Measurements from ENCODE around the gene BGLAP.

DNA sequence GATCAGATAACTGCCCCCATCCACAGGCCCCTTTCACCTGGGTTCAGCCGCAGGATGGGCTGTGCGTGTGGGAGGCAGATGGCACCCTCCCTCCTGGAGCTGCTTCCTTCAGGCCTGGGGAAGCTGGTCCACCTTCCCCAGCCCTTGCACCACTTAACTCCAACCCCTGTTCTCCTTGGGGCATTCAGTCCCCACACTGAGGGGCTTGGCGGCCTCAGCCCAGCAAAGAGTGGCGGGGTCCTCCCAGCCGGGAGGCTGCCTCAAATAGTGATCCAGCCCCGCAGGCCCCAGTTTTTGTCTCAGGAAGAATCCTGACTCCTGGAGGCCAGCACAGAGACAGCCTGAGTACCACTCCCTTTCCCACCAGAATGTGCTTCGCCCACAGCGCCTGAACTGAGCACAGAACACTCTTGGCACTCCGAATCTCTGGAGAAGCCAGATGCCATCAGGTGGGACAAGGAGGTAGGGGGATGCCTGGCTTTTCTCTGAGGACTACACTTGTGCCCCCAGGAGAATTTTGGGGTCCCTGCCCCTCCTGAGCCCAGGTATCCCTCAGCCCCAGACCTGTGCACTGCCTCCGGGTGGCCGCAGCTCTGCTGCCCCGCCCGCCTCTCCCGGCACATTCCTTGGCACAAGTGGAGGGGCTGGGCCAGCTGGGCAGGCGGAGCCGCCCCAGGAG, 4.9 kb downstream of the BGLAP start:
- TF ChIP-seq, protein P1, sequence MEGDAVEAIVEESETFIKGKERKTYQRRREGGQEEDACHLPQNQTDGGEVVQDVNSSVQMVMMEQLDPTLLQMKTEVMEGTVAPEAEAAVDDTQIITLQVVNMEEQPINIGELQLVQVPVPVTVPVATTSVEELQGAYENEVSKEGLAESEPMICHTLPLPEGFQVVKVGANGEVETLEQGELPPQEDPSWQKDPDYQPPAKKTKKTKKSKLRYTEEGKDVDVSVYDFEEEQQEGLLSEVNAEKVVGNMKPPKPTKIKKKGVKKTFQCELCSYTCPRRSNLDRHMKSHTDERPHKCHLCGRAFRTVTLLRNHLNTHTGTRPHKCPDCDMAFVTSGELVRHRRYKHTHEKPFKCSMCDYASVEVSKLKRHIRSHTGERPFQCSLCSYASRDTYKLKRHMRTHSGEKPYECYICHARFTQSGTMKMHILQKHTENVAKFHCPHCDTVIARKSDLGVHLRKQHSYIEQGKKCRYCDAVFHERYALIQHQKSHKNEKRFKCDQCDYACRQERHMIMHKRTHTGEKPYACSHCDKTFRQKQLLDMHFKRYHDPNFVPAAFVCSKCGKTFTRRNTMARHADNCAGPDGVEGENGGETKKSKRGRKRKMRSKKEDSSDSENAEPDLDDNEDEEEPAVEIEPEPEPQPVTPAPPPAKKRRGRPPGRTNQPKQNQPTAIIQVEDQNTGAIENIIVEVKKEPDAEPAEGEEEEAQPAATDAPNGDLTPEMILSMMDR (tag by site-specific recombination; IDR thresholded peaks at IDR 0.05), result no peak
- TF ChIP-seq ZNF239 (tag by site-specific recombination; IDR thresholded peaks at IDR 0.05) (no peak), ZNF768 (tag by site-specific recombination; IDR thresholded peaks at IDR 0.05) (no peak), MZF1 (tag by site-specific recombination; IDR thresholded peaks at IDR 0.05; ENCODE audit: borderline replicate concordance) (no peak), ZNF776 (tag by site-specific recombination; IDR thresholded peaks at IDR 0.05; ENCODE audit: borderline replicate concordance) (no peak), ZBTB7A (tag by site-specific recombination; IDR thresholded peaks at IDR 0.05; ENCODE audit: low read depth) (no peak), YY1 (tag by site-specific recombination; IDR thresholded peaks at IDR 0.05) (no peak)
- TF ChIP-seq, protein P2, sequence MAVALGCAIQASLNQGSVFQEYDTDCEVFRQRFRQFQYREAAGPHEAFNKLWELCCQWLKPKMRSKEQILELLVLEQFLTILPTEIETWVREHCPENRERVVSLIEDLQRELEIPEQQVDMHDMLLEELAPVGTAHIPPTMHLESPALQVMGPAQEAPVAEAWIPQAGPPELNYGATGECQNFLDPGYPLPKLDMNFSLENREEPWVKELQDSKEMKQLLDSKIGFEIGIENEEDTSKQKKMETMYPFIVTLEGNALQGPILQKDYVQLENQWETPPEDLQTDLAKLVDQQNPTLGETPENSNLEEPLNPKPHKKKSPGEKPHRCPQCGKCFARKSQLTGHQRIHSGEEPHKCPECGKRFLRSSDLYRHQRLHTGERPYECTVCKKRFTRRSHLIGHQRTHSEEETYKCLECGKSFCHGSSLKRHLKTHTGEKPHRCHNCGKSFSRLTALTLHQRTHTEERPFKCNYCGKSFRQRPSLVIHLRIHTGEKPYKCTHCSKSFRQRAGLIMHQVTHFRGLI (tag by site-specific recombination; IDR thresholded peaks at IDR 0.05), result no peak

Measured in HEK293 (cell line).